Adrenal gland (tissue), 5 donors: ENCODE data around the gene C1orf232.

Source experiments
- POLR2A ChIP-seq, 2 donors: fragments of 450-650 bp; IDR thresholded peaks; one replicate each; pipeline ENCODE4 v1.6.1; 2017; ENCODE audit warnings: antibody characterized with exemption in 2 of 2, mild to moderate bottlenecking in 2 of 2, moderate library complexity in 1 of 2
- TF ChIP-seq, protein P1 (sequence below), 6 experiments: fragments of 450-650 bp in 4 of 6; fragments of 200-600 bp in 2 of 6; sonication (generic) in 1 of 6; IDR thresholded peaks; 1 replicate in 5 of 6; 2 replicates in 1 of 6; pipeline versions ENCODE4 v1.5.1 to v1.8.0; 2016 to 2021; ENCODE audit warnings: antibody characterized with exemption in 6 of 6, mild to moderate bottlenecking in 2 of 6, moderate library complexity in 1 of 6
- donor health status: DM: no; HTN: no; CAD: no.

- TF ChIP-seq POLR2A (IDR thresholded peaks at IDR 0.05): no peak
- TF ChIP-seq, protein P1, sequence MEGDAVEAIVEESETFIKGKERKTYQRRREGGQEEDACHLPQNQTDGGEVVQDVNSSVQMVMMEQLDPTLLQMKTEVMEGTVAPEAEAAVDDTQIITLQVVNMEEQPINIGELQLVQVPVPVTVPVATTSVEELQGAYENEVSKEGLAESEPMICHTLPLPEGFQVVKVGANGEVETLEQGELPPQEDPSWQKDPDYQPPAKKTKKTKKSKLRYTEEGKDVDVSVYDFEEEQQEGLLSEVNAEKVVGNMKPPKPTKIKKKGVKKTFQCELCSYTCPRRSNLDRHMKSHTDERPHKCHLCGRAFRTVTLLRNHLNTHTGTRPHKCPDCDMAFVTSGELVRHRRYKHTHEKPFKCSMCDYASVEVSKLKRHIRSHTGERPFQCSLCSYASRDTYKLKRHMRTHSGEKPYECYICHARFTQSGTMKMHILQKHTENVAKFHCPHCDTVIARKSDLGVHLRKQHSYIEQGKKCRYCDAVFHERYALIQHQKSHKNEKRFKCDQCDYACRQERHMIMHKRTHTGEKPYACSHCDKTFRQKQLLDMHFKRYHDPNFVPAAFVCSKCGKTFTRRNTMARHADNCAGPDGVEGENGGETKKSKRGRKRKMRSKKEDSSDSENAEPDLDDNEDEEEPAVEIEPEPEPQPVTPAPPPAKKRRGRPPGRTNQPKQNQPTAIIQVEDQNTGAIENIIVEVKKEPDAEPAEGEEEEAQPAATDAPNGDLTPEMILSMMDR (IDR thresholded peaks at IDR 0.05): no peak
Measured at GRCh38 chr1:26159743-26160039, 9.1 kb downstream of the C1orf232 start.
